Measurements from ENCODE around the gene MEGF6.
A peak's percentile ranks its signal among the peaks of the same experiment; 100 is the strongest.

Gene MEGF6

DNA sequence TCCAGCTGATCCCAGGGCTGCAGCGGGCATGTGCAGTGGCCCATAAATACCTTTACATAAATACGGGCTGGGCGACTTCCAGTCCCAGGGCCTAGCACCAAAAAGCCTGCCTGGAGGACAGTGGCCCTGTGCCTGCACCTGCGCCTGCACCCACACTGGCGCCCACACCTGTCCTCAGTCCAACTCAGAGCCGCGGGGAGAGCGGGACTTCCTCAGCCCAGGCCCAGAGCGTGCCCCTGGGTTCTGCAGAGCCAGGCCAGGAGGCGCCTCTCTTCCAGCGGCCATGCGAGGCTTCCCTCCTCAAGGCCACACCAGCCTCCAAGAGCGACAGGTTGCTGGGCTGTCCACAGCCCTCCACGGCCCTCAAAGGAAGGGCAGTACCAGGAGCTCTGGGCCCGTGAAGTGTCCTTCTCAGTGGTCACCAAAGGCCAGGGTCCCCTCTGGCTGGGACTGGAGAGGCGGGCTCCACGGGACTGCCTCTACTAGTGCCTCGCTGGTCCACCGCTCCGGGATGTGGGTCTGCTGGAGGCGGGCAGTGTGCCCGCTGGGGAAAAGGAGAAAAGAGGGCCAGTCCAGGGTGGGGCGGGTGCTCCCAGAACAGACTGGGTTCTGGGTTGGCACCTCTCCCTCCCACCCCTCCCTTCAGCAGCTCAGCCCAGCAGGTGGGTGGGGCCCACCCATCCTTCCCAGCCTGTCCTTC is 121.1 kb downstream of the MEGF6 start:
- DNase-seq (ENCODE audit: low spot score) (no peak), FAIRE-seq (no peak)

- DNase-seq (ENCODE audit: low spot score) = no peak
- no peak for FAIRE-seq
These were observed 122.9 kb downstream of the MEGF6 start for GRCh38 chr1:3488432-3488831.

GRCh38 chr1:3485016-3485415 is 126.3 kb downstream of the MEGF6 start:
- DNase-seq (ENCODE audit: low spot score) (no peak), FAIRE-seq (no peak)

DNA sequence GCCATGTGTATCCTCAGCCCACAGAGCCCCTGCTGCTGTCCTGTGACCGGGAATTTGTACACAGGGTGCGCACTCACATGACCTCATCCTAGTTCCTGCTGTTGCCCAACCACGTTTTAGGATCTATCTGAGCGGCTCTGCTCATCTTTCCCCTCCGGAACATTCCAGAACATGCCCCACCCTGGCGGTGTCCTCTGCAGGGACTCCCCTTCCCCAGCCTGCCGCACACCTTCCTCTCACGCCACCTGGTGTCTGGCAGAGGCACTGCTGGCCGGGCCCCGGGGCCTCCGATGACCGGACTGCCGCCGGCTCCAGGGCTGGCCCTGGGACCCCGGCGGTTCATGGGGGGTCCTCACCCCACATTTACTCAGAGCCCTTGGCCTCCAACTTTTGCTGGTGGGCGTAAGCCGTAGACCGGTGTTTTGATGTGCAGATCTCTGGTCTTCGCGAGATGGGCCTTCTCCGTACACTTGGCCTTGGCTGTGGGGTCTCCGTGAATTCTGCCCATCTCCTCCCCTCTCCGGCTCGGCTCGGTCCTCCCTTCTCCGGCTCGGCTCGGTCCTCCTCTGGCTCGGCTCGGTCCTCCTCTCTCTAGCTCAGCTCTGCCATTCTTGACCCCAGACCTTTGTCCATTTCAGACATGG is 127.4 kb downstream of the MEGF6 start:
- FAIRE-seq = no peak
- DNase-seq (ENCODE audit: low spot score) = no peak

DNA sequence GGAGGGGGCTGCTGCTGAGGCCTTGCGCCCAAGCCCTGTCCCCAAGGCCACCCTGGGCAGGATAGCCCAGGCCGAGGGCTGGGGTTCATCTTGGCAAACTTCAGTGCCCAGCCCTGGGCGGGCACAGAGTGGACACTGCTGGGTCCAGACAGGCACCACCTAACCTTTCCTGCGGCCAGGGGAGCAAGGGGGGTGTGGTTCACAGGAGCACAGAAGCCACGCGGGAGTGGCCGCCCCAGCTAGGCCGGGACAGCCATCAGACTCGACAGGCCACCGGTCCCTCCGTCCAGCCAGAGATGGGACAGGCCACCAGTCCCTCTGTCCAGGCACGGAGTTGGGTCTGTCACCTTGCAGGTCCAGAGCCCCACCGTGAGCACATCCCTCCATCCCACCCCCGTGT is 127.9 kb downstream of the MEGF6 start:
- FAIRE-seq = no peak
- no peak for DNase-seq (ENCODE audit: low spot score)

- FAIRE-seq (no peak), DNase-seq (ENCODE audit: low spot score) (peak; percentile 69)
These were observed 128.9 kb downstream of the MEGF6 start for GRCh38 chr1:3482378-3482849.

DNA sequence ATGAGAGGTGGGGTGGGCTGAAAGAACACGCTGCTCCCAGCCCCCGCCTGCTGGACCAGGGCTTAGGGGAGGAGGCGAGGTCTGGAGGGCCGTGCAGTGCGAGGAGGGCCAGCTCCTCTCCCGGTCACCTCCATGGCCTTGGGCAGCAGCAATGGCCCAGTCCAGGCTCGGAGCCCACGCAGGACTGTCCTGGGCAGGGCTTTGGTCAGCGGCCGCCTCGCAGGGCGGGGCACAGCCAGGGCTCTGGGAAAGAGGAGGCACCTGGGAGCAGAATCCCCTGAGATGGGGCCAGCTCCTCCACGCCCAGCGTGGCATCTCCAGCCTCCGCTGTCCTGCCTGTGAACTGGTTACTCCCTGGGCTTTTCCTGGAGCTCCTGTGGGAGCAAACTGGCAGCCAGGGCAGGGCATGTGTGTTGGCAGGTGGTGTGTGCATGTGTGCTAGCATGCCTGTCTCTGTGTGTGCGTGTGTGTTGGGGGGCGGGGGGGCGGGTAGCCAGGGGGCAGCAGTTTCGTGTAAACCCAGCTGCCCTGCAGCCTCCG is 129.4 kb downstream of the MEGF6 start:
- no peak for DNase-seq (ENCODE audit: low spot score)
- no peak for FAIRE-seq

DNA sequence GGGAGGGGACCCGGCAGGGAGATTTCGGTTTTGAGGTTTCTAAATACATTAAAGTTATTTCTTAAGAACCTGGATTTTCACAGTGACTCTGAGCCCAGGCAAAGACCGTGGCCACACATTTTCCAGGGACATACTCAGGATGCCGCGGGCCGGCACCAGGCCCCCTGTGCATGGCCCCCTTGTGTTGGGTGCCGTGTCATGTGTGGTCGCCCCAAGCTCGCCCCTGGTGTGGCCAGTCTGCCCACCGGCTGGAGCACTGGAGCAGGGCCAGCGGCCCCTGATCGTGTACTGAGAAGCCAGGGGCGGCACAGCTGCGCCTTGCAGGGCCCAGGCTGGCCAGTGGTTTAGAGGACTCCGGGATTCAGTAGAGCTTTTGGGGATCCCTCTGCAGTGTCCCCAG is 130.3 kb downstream of the MEGF6 start:
- DNase-seq (ENCODE audit: low spot score) (no peak), FAIRE-seq (no peak)

DNA sequence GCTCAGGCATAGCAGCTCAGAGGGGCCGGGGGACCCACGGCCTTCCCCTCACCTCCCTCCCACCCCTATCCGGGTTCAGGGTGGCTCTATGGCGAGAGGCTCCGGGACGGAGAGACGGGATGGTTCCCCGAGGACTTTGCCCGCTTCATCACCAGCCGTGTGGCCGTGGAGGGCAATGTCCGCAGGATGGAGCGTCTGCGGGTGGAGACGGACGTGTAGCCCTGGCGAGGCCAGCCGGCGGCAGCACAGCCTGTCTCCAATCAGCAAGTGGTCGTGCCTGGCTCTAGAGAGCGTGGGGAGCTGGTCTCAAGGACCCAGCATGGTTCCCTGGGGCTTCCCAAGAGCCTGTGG is 131.0 kb downstream of the MEGF6 start:
- DNase-seq (ENCODE audit: low spot score) = no peak
- FAIRE-seq = no peak

DNA sequence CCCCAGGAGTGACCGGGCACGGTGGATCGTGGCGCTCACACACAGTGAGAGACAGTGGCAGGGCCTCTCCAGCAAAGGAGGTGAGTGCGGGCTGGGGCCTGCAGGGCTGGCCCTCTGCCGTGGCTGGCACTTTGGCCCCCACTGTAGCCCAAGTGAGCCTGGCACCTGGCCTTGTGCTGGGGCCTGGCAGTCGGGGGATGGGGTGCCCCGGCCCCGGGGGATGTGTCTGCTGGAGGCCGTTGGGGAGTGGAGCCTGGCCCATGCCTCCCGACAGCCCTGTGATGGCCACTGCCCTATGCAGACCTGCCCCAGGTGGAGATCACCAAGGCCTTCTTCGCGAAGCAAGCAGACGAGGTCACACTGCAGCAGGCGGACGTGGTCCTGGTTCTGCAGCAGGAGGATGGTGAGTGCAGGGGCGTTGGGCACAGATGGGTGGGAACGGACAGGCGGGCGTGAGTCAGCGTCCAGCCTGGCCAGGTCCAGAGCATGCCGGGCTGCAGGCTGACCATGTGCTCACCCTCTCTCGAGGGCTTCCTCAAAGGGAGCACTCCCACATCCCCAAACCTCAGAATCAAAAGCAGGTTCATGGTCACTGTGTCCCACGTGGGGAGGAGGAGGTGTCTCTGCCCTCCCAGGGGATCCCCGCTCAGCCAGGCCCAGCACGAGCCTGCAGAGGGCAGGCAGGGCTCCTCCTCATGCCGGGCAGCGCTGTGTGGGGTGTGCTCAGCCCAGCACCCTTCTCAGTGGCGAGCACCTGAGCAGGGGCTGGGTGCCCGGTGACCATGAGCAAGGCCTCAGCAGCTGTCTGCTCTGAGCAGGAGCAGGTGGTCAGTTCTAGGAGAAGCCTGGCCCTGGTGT is 131.6 kb downstream of the MEGF6 start:
- FAIRE-seq = no peak
- no peak for DNase-seq (ENCODE audit: low spot score)

- FAIRE-seq (no peak), DNase-seq (ENCODE audit: low spot score) (no peak)
These were observed 133.1 kb downstream of the MEGF6 start for GRCh38 chr1:3478187-3478586.

DNA sequence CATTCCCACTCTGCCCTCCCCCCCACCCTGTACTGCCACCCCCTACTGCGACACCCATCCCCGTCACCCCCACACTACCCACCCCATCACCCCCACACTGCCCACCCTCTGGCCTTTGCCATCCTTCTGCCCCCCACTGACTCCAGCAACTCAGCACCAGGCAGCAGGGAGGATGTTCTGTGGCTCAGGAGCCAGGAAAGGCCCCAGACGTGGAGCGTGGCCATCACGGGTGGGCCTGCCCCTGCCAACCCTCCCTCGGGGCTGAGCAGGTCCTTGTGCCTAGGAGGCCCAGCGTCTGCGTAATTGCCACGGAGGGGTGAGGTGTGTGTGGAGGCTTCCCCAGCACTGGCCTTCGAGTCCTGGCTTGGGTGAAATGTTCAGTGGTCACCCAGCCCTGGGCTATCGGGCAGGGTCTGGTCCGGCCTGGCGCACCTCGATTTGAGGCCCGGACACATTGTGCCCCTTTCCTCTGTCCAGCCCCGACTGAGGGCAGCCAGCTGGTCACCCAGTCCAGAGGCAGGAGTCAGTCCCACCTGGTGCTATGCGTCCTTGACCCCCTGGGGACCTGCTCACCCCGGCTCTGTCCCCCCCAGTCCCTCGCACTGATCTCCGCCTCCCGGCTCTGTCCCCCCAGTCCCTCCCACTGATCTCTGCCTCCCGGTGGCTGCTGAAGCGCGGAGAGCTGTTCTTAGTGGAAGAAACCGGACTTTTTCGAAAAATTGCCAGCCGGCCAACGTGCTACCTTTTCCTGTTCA is 133.9 kb downstream of the MEGF6 start:
- DNase-seq (ENCODE audit: low spot score) (no peak), FAIRE-seq (no peak)

DNA sequence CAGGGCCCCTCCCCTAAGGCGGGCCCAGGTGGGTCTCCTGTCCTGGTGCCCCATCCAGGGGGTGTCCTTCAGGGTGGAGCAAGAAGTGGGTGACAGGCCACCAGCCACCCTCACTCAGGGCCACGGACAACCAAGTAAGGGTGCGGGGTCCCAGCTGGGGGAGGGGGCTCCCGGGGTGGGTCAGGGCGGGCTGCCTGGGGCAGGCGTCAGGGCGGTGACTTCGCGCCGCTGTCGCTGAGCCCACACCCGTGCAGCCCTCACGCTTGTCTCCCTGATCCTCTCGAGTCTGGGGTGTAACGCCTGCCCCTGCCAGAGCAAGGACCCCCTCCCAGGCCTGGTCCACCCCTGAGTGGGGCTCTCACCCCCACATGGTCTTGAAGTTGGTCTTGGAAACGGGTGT is 134.6 kb downstream of the MEGF6 start:
- DNase-seq (ENCODE audit: low spot score) (no peak), FAIRE-seq (no peak)

DNA sequence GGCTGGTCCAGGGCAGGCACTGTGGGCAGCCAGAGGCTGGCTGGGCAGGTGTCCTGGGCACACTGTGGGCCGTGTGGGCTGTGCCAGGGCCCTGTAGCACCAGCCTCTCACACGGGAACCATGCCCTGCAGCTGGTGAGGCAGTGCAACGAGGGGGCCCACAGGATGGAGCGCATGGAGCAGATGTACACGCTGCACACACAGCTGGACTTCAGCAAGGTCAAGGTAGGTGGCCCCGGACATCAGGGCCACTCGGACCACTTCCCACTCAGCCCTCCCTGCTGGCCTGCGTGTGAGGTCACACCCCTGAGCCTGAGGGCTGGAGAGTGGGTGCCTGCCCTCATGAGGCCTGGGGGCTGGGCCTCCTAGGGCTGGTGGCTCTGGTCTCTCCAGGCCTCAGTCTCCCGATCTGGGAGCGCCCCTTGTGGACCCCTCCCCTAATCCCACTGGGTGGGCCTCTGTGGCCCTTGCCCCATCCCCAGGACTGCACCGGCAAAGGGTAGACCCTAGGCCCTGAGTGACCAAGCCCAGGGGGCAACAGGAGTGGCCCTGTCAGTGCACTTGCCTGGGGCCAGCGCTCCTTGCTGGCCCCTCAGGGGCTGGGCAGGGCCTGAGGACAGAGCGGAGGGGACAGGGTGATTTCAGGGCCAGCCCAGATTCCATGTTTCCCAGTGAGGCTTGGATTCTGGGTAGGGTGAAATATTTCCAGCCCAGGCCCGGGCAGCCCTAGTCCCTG is 135.3 kb downstream of the MEGF6 start:
- FAIRE-seq = no peak

DNA sequence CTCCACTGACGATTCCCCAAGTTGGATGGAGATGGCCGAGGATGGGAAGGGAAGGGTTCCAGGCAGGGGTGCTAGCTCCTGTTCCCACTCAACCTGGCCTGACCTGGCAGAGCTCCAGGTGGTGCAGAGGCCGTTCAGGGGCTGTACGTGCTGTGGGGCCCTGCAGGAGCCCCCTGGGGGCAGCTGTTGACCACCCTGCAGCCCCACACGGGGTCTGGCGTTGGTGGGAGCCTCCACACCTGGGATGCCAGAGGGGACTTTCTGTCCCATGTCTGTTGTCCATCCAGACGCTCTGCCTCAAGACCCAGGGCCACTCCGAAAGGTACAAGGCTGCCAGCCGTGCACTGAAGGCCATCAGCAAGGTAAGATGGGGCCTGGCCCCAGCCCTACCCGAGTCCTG is 136.9 kb downstream of the MEGF6 start:
- DNase-seq (ENCODE audit: low spot score) (no peak), FAIRE-seq (no peak)

More for the DNA sequence above, 135.3 kb downstream of the MEGF6 start:
- DNase-seq (ENCODE audit: low spot score) = no peak

GRCh38 chr1:3474016-3474415 is 137.3 kb downstream of the MEGF6 start:
- FAIRE-seq (no peak), DNase-seq (ENCODE audit: low spot score) (no peak)

DNA sequence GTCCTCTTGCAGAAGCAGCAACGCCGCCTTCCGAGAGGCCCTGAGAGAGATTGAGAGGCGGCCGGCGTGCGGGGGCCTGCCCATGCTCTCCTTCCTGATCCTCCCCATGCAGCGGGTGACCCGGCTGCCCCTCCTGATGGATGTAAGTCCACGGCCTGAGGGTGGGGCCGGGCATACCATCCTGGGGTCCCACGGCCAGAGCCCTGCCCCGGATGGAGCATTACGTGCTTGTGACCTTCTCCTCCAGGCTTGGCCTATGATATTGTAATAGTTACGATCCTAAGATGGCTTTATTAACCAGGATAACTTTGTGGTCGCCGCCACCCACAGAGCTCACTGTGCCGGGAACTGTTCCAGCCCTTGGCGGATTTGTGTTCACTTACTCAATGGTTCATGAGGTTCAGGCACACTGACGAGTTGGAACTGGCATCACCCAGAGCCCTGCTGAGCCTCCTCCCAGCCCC is 137.9 kb downstream of the MEGF6 start:
- peak; percentile 74 for FAIRE-seq
- DNase-seq (ENCODE audit: low spot score) = peak; percentile 82

DNA sequence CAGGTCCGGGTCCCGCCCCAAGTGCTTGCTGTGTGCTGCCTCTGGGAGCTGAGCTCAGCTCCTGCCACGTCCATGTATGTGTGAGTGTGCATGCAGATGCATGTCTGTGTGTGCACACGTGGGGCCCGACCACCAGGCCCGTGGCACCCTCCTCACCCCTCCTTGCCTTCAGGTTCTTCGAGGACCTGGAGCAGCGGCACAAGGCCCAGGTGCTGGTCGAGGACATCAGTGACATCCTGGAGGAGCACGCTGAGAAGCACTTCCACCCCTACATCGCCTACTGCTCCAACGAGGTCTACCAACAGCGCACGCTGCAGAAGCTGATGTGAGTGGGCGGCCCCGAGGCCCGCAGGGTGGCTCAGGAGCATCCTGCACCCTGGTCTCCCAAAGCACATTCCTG is 138.4 kb downstream of the MEGF6 start:
- no peak for FAIRE-seq

DNA sequence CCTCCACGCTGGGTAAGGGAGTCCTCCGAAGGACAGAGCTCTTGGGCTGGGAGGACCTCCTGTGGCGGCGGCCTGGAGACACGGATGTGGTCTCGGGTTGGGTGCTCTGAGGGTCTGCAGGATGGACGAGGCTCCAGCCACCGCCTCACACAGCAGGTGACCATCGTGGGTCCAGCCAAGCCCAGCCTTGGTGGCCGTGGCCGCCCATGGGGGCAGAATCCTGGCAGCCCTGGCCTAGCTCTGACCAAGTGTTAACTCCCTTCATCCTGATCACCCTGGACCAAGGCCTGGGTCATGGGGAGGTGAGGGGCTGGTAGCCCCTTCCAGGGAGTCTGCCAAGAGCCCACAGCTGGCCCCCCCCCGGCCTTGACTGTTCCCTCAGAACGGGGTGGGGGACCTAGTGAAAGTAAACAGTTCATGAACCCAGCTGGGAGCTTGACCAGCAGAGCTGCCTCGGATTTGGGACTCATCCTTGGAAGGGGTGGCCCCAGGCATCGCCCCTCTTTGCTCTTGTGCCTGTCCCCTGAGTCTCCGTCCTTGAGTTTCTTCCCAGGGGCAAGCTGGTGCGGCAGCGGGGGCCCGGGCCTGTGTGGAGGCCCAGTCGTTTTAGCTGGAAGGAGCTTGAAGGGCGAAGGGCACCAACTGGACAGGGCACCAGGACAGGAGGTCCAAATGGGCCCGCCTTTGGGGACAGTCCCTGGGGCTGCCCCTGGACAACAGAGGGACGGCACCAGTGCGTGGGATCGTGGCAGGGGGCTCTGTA is 139.0 kb downstream of the MEGF6 start:
- DNase-seq (ENCODE audit: low spot score) = no peak
- no peak for FAIRE-seq

More for the DNA sequence above, 138.4 kb downstream of the MEGF6 start:
- DNase-seq (ENCODE audit: low spot score) = no peak

Measured in RCC 7860 (cell line).